Panc1 (cell line): ENCODE results near the gene TOX3. TPM values are rescaled to one million over a fixed set of nuclear protein-coding genes. Genes with fewer than 3 reads are reported as not detected.

Experiments used
- ATAC-seq: fragments of 200-7000 bp; cut with Tn5 transposase; 2 replicates; pipeline ENCODE4 v1.9.1; 2020; ENCODE audit warnings: mild to moderate bottlenecking, moderate library complexity
- BruUV-seq: library from RNA; stranded (reverse); fragments of 400-500 nt; replicated peaks from 2 replicates; lab custom pipeline; 2021; lab: Mats Ljungman, UMichigan
- CTCF ChIA-PET: fragments of 300-600 bp; sonication (Branson Sonifier 250); formaldehyde crosslinking; loops from one replicate; lab custom pipeline; 2022; ENCODE audit warnings: antibody characterized with exemption; lab: Charles Lee
- POLR2A ChIA-PET: fragments of 300-600 bp; sonication (Branson Sonifier 250); formaldehyde crosslinking; loops from one replicate; lab custom pipeline; 2022; ENCODE audit warnings: antibody characterized with exemption; lab: Charles Lee
- DNase-seq: peaks from one replicate; pipeline ENCODE4 v3.0.0-alpha.2; 2010; ENCODE audit warnings: low read depth, low spot score
- H3K27ac ChIP-seq: 2 replicates; pipeline ENCODE4 v1.5.1; 2011; ENCODE audit warnings: mild to moderate bottlenecking, low read length, inconsistent platforms
- H3K27me3 ChIP-seq: fragments of 200-500 bp; sonication (Bioruptor generic); 2 replicates; pipeline ENCODE4 v1.6.0; 2014; ENCODE audit warnings: low read length, inconsistent platforms; ENCODE audit not compliant: control insufficient read depth, insufficient read depth
- H3K36me3 ChIP-seq: fragments of 200-500 bp; sonication (Bioruptor generic); 2 replicates; pipeline ENCODE4 v1.5.1; 2014; ENCODE audit warnings: inconsistent platforms, mild to moderate bottlenecking, low read length, moderate library complexity; ENCODE audit not compliant: control insufficient read depth, insufficient read depth
- H3K4me1 ChIP-seq: 2 replicates; pipeline ENCODE4 v1.5.1; 2011; ENCODE audit warnings: inconsistent platforms, mild to moderate bottlenecking, low read length, moderate library complexity; ENCODE audit not compliant: control insufficient read depth, insufficient read depth
- H3K4me3 ChIP-seq, 2 experiments: 2 replicates each; pipeline ENCODE4 v1.5.1; 2011 to 2012; ENCODE audit warnings: low read depth in 2 of 2, low read length in 2 of 2, mild to moderate bottlenecking in 2 of 2, inconsistent platforms in 1 of 2, moderate library complexity in 1 of 2
- H3K9me3 ChIP-seq: fragments of 200-500 bp; sonication (Bioruptor generic); 2 replicates; pipeline ENCODE4 v1.5.1; 2014; ENCODE audit warnings: low read depth, mild to moderate bottlenecking, inconsistent platforms, low read length, moderate library complexity; ENCODE audit not compliant: control insufficient read depth, insufficient read depth
- POLR2AphosphoS5 ChIP-seq: IDR thresholded peaks from 2 replicates; pipeline ENCODE4 v1.6.1; 2012; ENCODE audit warnings: mild to moderate bottlenecking, low read depth, low read length, moderate library complexity
- SIN3A ChIP-seq: IDR thresholded peaks from 2 replicates; pipeline ENCODE4 v1.6.1; 2012; ENCODE audit warnings: low read depth, mild to moderate bottlenecking, low read length, moderate library complexity, borderline replicate concordance; ENCODE audit not compliant: insufficient read depth
- TCF7L2 ChIP-seq: IDR thresholded peaks from 2 replicates; pipeline ENCODE4 v1.6.1; 2011; ENCODE audit warnings: mild to moderate bottlenecking, low read depth, low read length, inconsistent platforms
- in situ Hi-C: cut with HindIII; loops from 2 replicates; pipeline ENCODE4 v1.10.0; 2016; ENCODE audit warnings: low sequenced_read_pairs, low pct_unique_long_range_greater_than_20kb
- intact Hi-C: fragments of 100-400 bp; cut with micrococcal nuclease; formaldehyde crosslinking; loops from one replicate; pipeline ENCODE4 v1.10.0; 2022; ENCODE audit not compliant: unreplicated experiment
- total RNA-seq: library from RNA; stranded (reverse); gene quantifications from one replicate; pipeline ENCODE4 v1.2.1, GENCODE V29; 2021; ENCODE audit not compliant: unreplicated experiment
- TF ChIP-seq, protein P1 (sequence below), 2 experiments: IDR thresholded peaks; 2 replicates each; pipeline ENCODE4 v1.6.1; 2011 to 2012; ENCODE audit warnings: low read depth in 2 of 2, control low read depth in 1 of 2, low read length in 1 of 2, mild to moderate bottlenecking in 1 of 2, moderate library complexity in 1 of 2; ENCODE audit not compliant: insufficient read depth in 1 of 2
- TF ChIP-seq, protein P2 (sequence below): fragments of 450-650 bp; IDR thresholded peaks from 2 replicates; pipeline ENCODE4 v1.5.1; 2017; ENCODE audit warnings: mild to moderate bottlenecking

The TOX3 gene
- total RNA-seq, 1 experiment from 2014 or later = 3.4 TPM

DNA sequence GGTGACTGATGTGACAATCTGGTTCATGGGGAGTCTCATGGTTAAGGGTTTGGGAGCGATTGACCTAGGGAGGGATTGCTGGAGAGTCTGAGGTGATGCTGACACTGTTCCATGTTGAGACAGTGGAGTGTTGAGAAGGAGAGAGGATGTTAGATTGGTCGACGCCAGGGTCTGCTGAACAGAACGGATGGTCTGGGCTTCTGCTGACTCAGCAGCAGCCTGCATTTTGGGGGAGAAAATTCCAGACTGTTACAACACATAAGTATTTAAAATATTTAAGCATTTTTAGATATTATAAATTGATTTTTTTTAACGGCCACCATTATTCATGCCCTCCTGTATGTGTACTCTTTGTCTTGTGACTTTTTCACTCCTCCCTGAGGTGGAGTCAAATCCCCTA, 107.2 kb downstream of the TOX3 start:
- CTCF ChIA-PET = no interaction called here
- intact Hi-C loops = no loop called here

DNA sequence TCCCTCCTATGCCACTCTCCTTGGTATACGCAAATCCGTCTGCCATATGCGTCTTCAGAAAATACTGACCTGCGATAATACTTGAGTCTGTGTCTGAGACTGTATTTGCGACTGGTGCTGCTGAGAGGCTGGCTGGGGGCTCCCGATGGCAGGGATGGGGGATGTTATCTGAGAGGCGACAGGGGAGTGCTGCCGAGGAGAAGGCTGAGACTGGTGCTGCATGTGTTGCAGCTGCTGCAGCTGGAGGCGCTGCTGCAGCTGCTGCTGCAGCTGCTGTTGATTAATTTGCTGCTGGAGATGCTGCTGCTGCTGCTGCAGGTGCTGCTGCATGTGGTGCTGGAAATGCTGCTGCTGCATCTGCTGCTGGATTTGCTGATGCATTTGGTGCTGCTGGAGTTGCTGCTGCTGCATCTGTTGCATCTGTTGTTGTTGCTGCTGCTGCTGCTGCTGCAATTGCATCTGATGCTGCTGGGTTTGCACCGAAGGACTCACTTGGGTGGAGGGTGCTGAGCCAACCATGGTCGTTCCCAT, 107.7 kb downstream of the TOX3 start:
- H3K4me3 ChIP-seq = no peak overlapping the region
- no peak for ATAC-seq
- no peak for DNase-seq
- POLR2A ChIA-PET = no interaction called here
- no peaks in the 10 kb centered on the region for H3K27me3 ChIP-seq
- no peak overlapping the region for H3K27ac ChIP-seq
- CTCF ChIA-PET = no interaction called here
- TF ChIP-seq, protein P1, sequence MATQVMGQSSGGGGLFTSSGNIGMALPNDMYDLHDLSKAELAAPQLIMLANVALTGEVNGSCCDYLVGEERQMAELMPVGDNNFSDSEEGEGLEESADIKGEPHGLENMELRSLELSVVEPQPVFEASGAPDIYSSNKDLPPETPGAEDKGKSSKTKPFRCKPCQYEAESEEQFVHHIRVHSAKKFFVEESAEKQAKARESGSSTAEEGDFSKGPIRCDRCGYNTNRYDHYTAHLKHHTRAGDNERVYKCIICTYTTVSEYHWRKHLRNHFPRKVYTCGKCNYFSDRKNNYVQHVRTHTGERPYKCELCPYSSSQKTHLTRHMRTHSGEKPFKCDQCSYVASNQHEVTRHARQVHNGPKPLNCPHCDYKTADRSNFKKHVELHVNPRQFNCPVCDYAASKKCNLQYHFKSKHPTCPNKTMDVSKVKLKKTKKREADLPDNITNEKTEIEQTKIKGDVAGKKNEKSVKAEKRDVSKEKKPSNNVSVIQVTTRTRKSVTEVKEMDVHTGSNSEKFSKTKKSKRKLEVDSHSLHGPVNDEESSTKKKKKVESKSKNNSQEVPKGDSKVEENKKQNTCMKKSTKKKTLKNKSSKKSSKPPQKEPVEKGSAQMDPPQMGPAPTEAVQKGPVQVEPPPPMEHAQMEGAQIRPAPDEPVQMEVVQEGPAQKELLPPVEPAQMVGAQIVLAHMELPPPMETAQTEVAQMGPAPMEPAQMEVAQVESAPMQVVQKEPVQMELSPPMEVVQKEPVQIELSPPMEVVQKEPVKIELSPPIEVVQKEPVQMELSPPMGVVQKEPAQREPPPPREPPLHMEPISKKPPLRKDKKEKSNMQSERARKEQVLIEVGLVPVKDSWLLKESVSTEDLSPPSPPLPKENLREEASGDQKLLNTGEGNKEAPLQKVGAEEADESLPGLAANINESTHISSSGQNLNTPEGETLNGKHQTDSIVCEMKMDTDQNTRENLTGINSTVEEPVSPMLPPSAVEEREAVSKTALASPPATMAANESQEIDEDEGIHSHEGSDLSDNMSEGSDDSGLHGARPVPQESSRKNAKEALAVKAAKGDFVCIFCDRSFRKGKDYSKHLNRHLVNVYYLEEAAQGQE (IDR thresholded peaks at IDR 0.05; ENCODE audit: insufficient read depth in 1 of 2, low read depth in 2 of 2, low read length in 1 of 2) = no peak
- TF ChIP-seq TCF7L2 = no peak
- no peak for TF ChIP-seq POLR2AphosphoS5
- TF ChIP-seq SIN3A = no peak
- TF ChIP-seq, protein P2, sequence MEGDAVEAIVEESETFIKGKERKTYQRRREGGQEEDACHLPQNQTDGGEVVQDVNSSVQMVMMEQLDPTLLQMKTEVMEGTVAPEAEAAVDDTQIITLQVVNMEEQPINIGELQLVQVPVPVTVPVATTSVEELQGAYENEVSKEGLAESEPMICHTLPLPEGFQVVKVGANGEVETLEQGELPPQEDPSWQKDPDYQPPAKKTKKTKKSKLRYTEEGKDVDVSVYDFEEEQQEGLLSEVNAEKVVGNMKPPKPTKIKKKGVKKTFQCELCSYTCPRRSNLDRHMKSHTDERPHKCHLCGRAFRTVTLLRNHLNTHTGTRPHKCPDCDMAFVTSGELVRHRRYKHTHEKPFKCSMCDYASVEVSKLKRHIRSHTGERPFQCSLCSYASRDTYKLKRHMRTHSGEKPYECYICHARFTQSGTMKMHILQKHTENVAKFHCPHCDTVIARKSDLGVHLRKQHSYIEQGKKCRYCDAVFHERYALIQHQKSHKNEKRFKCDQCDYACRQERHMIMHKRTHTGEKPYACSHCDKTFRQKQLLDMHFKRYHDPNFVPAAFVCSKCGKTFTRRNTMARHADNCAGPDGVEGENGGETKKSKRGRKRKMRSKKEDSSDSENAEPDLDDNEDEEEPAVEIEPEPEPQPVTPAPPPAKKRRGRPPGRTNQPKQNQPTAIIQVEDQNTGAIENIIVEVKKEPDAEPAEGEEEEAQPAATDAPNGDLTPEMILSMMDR = no peak
- H3K36me3 ChIP-seq = no peaks in the 10 kb centered on the region
- H3K4me1 ChIP-seq = no peaks in the 10 kb centered on the region
- no peaks in the 10 kb centered on the region for H3K9me3 ChIP-seq
- BruUV-seq = no TSS peak
- intact Hi-C loops = no loop called here
- in situ Hi-C loops = no loop called here

More for the DNA sequence above, 107.2 kb downstream of the TOX3 start:
- no peak overlapping the region for H3K27ac ChIP-seq
- H3K9me3 ChIP-seq = no peaks in the 10 kb centered on the region
- TF ChIP-seq TCF7L2 (no peak), SIN3A (no peak), POLR2AphosphoS5 (no peak)
- TF ChIP-seq, protein P1 (IDR thresholded peaks at IDR 0.05; ENCODE audit: insufficient read depth in 1 of 2, low read depth in 2 of 2, low read length in 1 of 2) = no peak
- TF ChIP-seq, protein P2 = no peak
- BruUV-seq = no TSS peak
- POLR2A ChIA-PET = no interaction called here
- no peak for ATAC-seq
- H3K4me1 ChIP-seq = no peaks in the 10 kb centered on the region
- no peaks in the 10 kb centered on the region for H3K27me3 ChIP-seq
- no peak for DNase-seq
- H3K4me3 ChIP-seq = no peak overlapping the region
- in situ Hi-C loops = no loop called here
- no peaks in the 10 kb centered on the region for H3K36me3 ChIP-seq
